ENCODE results near the gene TMEM236.

- TF ChIP-seq EZH2 (IDR thresholded peaks at IDR 0.05; ENCODE audit: low read depth), result no peak
- no peak for TF ChIP-seq CTCF (conservative IDR thresholded peaks at IDR 0.05)
Observed at GRCh38 chr10:17802350-17802749, 50.3 kb downstream of the TMEM236 start.

All from PC-9 (cell line).